Kidney (tissue), 14 donors: ENCODE results near the gene POLR3GL. TPM values are rescaled to one million over a fixed set of nuclear protein-coding genes. Genes with fewer than 3 reads are reported as not detected.
A peak's percentile ranks its signal among the peaks of the same experiment; 100 is the strongest.

Experiments used
- DNase-seq, 5 donors: peaks; one replicate each; pipeline ENCODE4 v3.0.0-alpha.2; 2013 to 2020
- FAIRE-seq: peaks from 2 replicates; lab custom pipeline; 2012; peaks lifted over from hg19 to GRCh38; lab: Jason Lieb, UNC
- H3K27ac ChIP-seq, 2 donors: one replicate each; pipeline ENCODE4 v1.7.0; 2013; ENCODE audit warnings: low read depth in 2 of 2, low read length in 2 of 2, inconsistent platforms in 1 of 2
- H3K27me3 ChIP-seq: one replicate; pipeline ENCODE4 v1.7.1; 2013; ENCODE audit warnings: low read length, inconsistent platforms; ENCODE audit not compliant: control insufficient read depth, insufficient read depth
- H3K36me3 ChIP-seq, 3 donors: one replicate each; pipeline versions ENCODE4 v1.7.0 to v1.7.1; 2013; ENCODE audit warnings: low read length in 3 of 3, control low read depth in 1 of 3, inconsistent platforms in 1 of 3; ENCODE audit not compliant: insufficient read depth in 3 of 3, control insufficient read depth in 2 of 3
- H3K4me1 ChIP-seq, 3 donors: one replicate each; pipeline versions ENCODE4 v1.7.0 to v1.7.1; 2013; ENCODE audit warnings: low read length in 3 of 3, inconsistent platforms in 1 of 3, low read depth in 1 of 3; ENCODE audit not compliant: control insufficient read depth in 2 of 3, insufficient read depth in 2 of 3
- H3K4me3 ChIP-seq, 3 donors: one replicate each; pipeline versions ENCODE4 v1.7.0 to v1.8.1; 2013; ENCODE audit warnings: low read length in 3 of 3, control low read depth in 1 of 3, inconsistent platforms in 1 of 3
- H3K9ac ChIP-seq, 3 donors: one replicate each; pipeline versions ENCODE4 v1.7.0 to v1.7.1; 2013; ENCODE audit warnings: low read length in 3 of 3, control low read depth in 1 of 3, inconsistent platforms in 1 of 3
- H3K9me3 ChIP-seq, 3 donors: one replicate each; pipeline versions ENCODE4 v1.7.0 to v1.7.1; 2013; ENCODE audit warnings: low read length in 3 of 3, control low read depth in 1 of 3, inconsistent platforms in 1 of 3; ENCODE audit not compliant: control insufficient read depth in 2 of 3, insufficient read depth in 1 of 3
- intact Hi-C: fragments of 100-400 bp; cut with DNase I; formaldehyde crosslinking; loops from one replicate; pipeline ENCODE4 v1.11.1; 2022
- polyA plus RNA-seq: library from polyadenylated mRNA; stranded (reverse); fragments of 350-450 nt; fragmentation: Illumina TruSeq; extraction: RNeasy Lipid Tissue Mini Kit (QIAGEN cat#74804); gene quantifications from one replicate; pipeline ENCODE4 v1.2.3, GENCODE V29; 2014; ENCODE audit warnings: low read depth, low replicate concordance; ENCODE audit not compliant: insufficient read depth
- total RNA-seq: library from RNA; stranded (reverse); fragmentation: NEBNext Ultra II Directional; extraction: Animal tissue kit (Norgen Biotek cat#: 25700); gene quantifications from one replicate; pipeline ENCODE4 v1.2.1, GENCODE V29; 2021
- TF ChIP-seq, protein P1 (sequence below): IDR thresholded peaks from 3 replicates; pipeline ENCODE4 v1.5.1; 2012; ENCODE audit warnings: mild to moderate bottlenecking, moderate library complexity, borderline replicate concordance; ENCODE audit not compliant: insufficient read depth; ENCODE audit errors: extremely low read depth
- donor health status: control.
- donor health status: control.
- donor health status: control.
- donor health status: control.
- donor health status: control.
- donor health status: DM: yes; HTN: yes; CAD: no.
- donor health status: Normal renal cell carcinoma (clear cell type).

The POLR3GL gene
- total and polyA plus RNA-seq, 2 donors from 2014 or later, result 19.0 to 45.6 TPM

DNA sequence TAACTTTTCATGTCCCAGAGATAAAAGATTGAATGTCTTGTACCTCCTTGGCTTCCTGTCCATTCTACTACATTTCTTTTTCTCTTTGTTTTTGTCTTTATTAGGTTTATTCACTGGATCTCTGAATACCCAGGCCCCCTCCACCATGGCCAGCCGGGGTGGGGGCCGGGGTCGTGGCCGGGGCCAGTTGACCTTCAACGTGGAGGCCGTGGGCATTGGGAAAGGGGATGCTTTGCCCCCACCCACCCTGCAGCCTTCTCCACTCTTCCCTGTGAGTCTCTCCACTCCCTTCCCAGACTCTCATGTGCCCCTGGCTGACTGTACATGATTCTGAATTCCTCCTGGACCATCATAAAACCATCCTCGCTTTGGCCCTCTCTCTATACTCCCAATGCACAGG is 10.2 kb downstream of the POLR3GL start:
- Histone ChIP-seq H3K27me3 (no peaks in the 10 kb centered on the region), H3K4me1 (peaks cover 18 to 19% (median 19%) of the 10 kb centered on the region in 3 donors), H3K9ac (no peak overlapping the region), H3K27ac (no peak overlapping the region), H3K36me3 (no peaks in the 10 kb centered on the region), H3K4me3 (no peak overlapping the region), H3K9me3 (no peaks in the 10 kb centered on the region)
- TF ChIP-seq, protein P1, sequence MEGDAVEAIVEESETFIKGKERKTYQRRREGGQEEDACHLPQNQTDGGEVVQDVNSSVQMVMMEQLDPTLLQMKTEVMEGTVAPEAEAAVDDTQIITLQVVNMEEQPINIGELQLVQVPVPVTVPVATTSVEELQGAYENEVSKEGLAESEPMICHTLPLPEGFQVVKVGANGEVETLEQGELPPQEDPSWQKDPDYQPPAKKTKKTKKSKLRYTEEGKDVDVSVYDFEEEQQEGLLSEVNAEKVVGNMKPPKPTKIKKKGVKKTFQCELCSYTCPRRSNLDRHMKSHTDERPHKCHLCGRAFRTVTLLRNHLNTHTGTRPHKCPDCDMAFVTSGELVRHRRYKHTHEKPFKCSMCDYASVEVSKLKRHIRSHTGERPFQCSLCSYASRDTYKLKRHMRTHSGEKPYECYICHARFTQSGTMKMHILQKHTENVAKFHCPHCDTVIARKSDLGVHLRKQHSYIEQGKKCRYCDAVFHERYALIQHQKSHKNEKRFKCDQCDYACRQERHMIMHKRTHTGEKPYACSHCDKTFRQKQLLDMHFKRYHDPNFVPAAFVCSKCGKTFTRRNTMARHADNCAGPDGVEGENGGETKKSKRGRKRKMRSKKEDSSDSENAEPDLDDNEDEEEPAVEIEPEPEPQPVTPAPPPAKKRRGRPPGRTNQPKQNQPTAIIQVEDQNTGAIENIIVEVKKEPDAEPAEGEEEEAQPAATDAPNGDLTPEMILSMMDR, result no peak
- intact Hi-C loops, result loop anchor here (5.0 kb wide), 1 partner anchor 43 kb away; no protein-coding TSS in a partner anchor
- FAIRE-seq (no peak), DNase-seq (peak in 1 of 5 donors; percentile 16)

DNA sequence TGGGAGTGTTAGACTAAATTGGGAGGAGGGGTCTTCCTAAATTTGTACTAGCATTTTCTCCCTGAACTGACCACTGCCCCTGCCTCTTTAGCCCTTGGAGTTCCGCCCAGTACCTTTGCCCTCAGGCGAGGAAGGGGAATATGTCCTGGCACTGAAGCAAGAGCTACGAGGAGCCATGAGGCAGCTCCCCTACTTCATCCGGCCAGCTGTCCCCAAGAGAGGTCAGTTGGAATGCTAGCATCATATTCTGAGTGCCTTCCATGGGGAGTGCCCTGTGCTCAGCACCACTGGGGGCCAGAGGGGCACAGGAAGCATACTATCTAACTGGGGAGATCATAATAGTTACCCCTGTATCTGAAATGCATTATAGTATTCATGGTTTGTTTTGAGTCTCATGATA is 10.7 kb downstream of the POLR3GL start:
- TF ChIP-seq, protein P1, result no peak
- FAIRE-seq (no peak), DNase-seq (peak in 1 of 5 donors; percentile 24)
- H3K36me3 ChIP-seq, result no peaks in the 10 kb centered on the region
- no peak overlapping the region for H3K9ac ChIP-seq
- H3K4me1 ChIP-seq, result peaks cover 20 to 22% (median 21%) of the 10 kb centered on the region in 3 donors
- intact Hi-C loops, result no loop called here
- H3K4me3 ChIP-seq, result no peak overlapping the region
- no peaks in the 10 kb centered on the region for H3K27me3 ChIP-seq
- H3K27ac ChIP-seq, result no peak overlapping the region
- no peaks in the 10 kb centered on the region for H3K9me3 ChIP-seq

DNA sequence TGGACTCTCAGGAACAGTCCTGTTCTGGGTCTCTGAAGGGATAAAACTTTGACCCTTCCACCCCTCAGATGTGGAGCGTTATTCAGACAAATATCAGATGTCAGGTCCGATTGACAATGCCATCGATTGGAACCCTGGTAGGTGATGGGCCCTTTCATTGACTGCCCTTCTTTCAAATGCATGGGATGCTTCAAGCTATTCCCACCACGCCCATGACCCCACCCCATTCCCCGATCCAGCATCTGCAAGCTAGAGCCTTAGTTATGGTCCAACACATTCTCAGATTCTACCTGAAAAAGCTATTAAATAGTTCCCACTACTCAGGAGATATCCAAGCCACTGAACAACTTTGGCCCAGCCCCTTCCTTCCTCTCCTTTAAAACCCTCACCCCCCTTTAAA is 12.5 kb downstream of the POLR3GL start:
- Histone ChIP-seq H3K9me3 (no peaks in the 10 kb centered on the region), H3K27ac (no peak overlapping the region), H3K36me3 (no peaks in the 10 kb centered on the region), H3K27me3 (no peaks in the 10 kb centered on the region), H3K9ac (no peak overlapping the region), H3K4me1 (peaks cover 20 to 30% (median 29%) of the 10 kb centered on the region in 3 donors), H3K4me3 (no peak overlapping the region)
- DNase-seq, result peak in 1 of 5 donors; percentile 40
- intact Hi-C loops, result no loop called here
- TF ChIP-seq, protein P1, result no peak
- no peak for FAIRE-seq
